ENCODE measurements around the gene EPS15. TPM values are rescaled to one million over a fixed set of nuclear protein-coding genes. Genes with fewer than 3 reads are reported as not detected.

EPS15 gene
- total and polyA plus RNA-seq, 2 of the 8 experiments (the other 6 are each of a cell fraction or from before 2014, with no cell fraction given), result 15.9 to 57.2 TPM

- Histone ChIP-seq H3K4me1 (replicated peaks in 1 of 4; ENCODE audit: control insufficient read depth in 3 of 4, insufficient read depth in 4 of 4, low read length in 3 of 4) (peaks cover 0 to 6% (median under 1%) of the 10 kb centered on the region in 4 experiments; a peak in 2 of 7 replicates), H3K4ac (replicated peaks; ENCODE audit: insufficient read length, low read depth, low read length) (no peak overlapping the region), H2AFZ (ENCODE audit: low read length) (0 out of 2 replicates have a peak overlapping the region, but pooled peaks have one; percentile 21), H3K27ac (ENCODE audit: low read depth, low read length) (no peak overlapping the region), H4K20me1 (replicated peaks in 1 of 2; ENCODE audit: control insufficient read depth in 1 of 2, insufficient read depth in 2 of 2, low read length in 2 of 2) (no peaks in the 10 kb centered on the region), H4K8ac (ENCODE audit: extremely low read depth, insufficient read depth, low read length) (no peak overlapping the region), H3K18ac (ENCODE audit: extremely low read depth, low read length) (no peak overlapping the region), H3K56ac (replicated peaks; ENCODE audit: insufficient read length, low read depth, low read length) (no peak overlapping the region), H3K23ac (ENCODE audit: insufficient read length) (no peak overlapping the region), H2BK120ac (replicated peaks; ENCODE audit: low read depth, low read length) (no peak overlapping the region), H3K79me1 (ENCODE audit: low read depth, low read length) (no peaks in the 10 kb centered on the region), H4K5ac (ENCODE audit: insufficient read length, low read depth, low read length) (no peak overlapping the region), H2BK20ac (ENCODE audit: low read length) (no peak overlapping the region), H3K4me3 (ENCODE audit: extremely low read depth in 1 of 4, insufficient read depth in 2 of 4, low read depth in 3 of 4, low read length in 4 of 4) (no peak overlapping the region), H3K36me3 (ENCODE audit: control insufficient read depth in 2 of 4, insufficient read depth in 4 of 4, low read length in 3 of 4) (no peaks in the 10 kb centered on the region), H2BK15ac (ENCODE audit: low read length) (0 out of 2 replicates have a peak overlapping the region, but pooled peaks have one; percentile 29), H2BK12ac (ENCODE audit: low read depth, low read length) (no peak overlapping the region), H3K4me2 (ENCODE audit: insufficient read depth in 1 of 2, low read depth in 2 of 2, low read length in 2 of 2) (no peak overlapping the region), H3K9ac (replicated peaks in 1 of 4; ENCODE audit: extremely low read depth in 1 of 4, low read depth in 3 of 4, low read length in 3 of 4) (no peak overlapping the region), H3K27me3 (replicated peaks in 1 of 4; ENCODE audit: control insufficient read depth in 3 of 4, extremely low read depth in 1 of 4, insufficient read depth in 3 of 4, low read length in 3 of 4) (no peaks in the 10 kb centered on the region), H4K91ac (replicated peaks; ENCODE audit: insufficient read length, low read length) (no peak overlapping the region), H2BK5ac (ENCODE audit: low read depth, low read length) (no peak overlapping the region), H2AK5ac (ENCODE audit: low read depth, low read length) (no peak overlapping the region), H3K23me2 (ENCODE audit: low read depth, low read length) (no peaks in the 10 kb centered on the region), H3K14ac (ENCODE audit: insufficient read length) (no peak overlapping the region), H3K9me3 (ENCODE audit: insufficient read depth in 2 of 2, low read depth in 1 of 2, low read length in 1 of 2) (no peaks in the 10 kb centered on the region), H3K79me2 (ENCODE audit: control insufficient read depth in 1 of 2, insufficient read depth in 2 of 2, low read length in 2 of 2) (no peaks in the 10 kb centered on the region; a peak in 1 of 4 replicates)
- TF ChIP-seq CHD2 (IDR thresholded peaks at IDR 0.05; ENCODE audit: low read length) (no peak), CEBPB (IDR thresholded peaks at IDR 0.05; ENCODE audit: low read depth, low read length) (no peak), SAP30 (IDR thresholded peaks at IDR 0.05; ENCODE audit: insufficient read depth, insufficient replicate concordance, low read length) (no peak)
- POLR2A ChIA-PET (ENCODE audit: partially characterized antibody), result interaction anchor here (2.3 kb wide), 1 partner anchor 9 kb away, joined by 10 read pairs; no protein-coding TSS in a partner anchor
- FAIRE-seq (no peak), DNase-seq (ENCODE audit: low read depth in 1 of 2, low spot score in 2 of 2) (no peak)
- WGBS, 2 experiments (ENCODE audit: extremely low coverage in 1 of 2, insufficient coverage in 1 of 2, insufficient read length in 1 of 2, insufficient replicate concordance in 2 of 2, low coverage in 1 of 2, low lambda C conversion rate in 2 of 2, missing lambda C conversion rate in 1 of 2), result 95% methylated on average over 4 of the region's 4 CpGs; no CpG with 5 or more reads in 1 of the 2 experiments
- CTCF ChIA-PET (ENCODE audit: partially characterized antibody), result interaction anchor here (1.2 to 3.9 kb wide), 5 partner anchors 8 to 15 kb away, joined by 4 to 20 read pairs (median 4); no protein-coding TSS in a partner anchor
These were observed 213.7 kb downstream of the EPS15 start for GRCh38 chr1:51305371-51305823.

All from H1 (cell line).